IMR-90 (cell line): ENCODE measurements around the gene SERPINE2. TPM values are rescaled to one million over a fixed set of nuclear protein-coding genes. Genes with fewer than 3 reads are reported as not detected.

Experiments
- ATAC-seq: fragments of 200-7000 bp; cut with Tn5 transposase; 2 replicates; pipeline ENCODE4 v1.9.1; 2020; ENCODE audit warnings: low read depth, mild to moderate bottlenecking, moderate library complexity
- BruUV-seq: library from RNA; stranded (reverse); fragments of 400-500 nt; replicated peaks from 2 replicates; lab custom pipeline; 2021; lab: Mats Ljungman, UMichigan
- CTCF ChIA-PET: fragments of 300-600 bp; formaldehyde crosslinking; extraction: SDS; loops from one replicate; lab custom pipeline; 2021; ENCODE audit warnings: antibody characterized with exemption; lab: Yijun Ruan, JAX
- POLR2A ChIA-PET: fragments of 300-600 bp; sonication (Branson Sonifier 250); formaldehyde crosslinking; loops from one replicate; lab custom pipeline; 2022; ENCODE audit warnings: antibody characterized with exemption; ENCODE audit not compliant: unreplicated experiment; lab: Charles Lee
- DNase-seq: peaks from one replicate; pipeline ENCODE4 v3.0.0; 2013
- H2AFZ ChIP-seq: replicated peaks from 2 replicates; pipeline ENCODE3; 2013; ENCODE audit warnings: low read length, mild to moderate bottlenecking; ENCODE audit not compliant: poor library complexity
- H2AK5ac ChIP-seq: 2 replicates; pipeline ENCODE4 v1.6.1; 2013; ENCODE audit warnings: low read depth, low read length, inconsistent platforms
- H2AK9ac ChIP-seq: replicated peaks from 2 replicates; pipeline ENCODE3; 2013; ENCODE audit warnings: mild to moderate bottlenecking, low read depth, low read length, moderate library complexity; ENCODE audit not compliant: poor library complexity
- H2BK120ac ChIP-seq: 2 replicates; pipeline ENCODE4 v1.6.1; 2013; ENCODE audit warnings: low read depth, low read length, inconsistent platforms
- H2BK15ac ChIP-seq: 3 replicates; pipeline ENCODE4 v1.6.1; 2013; ENCODE audit warnings: low read depth, low read length, inconsistent platforms
- H2BK20ac ChIP-seq: 2 replicates; pipeline ENCODE4 v1.6.1; 2013; ENCODE audit warnings: low read depth, mild to moderate bottlenecking, inconsistent platforms, low read length, moderate library complexity
- H2BK5ac ChIP-seq: 2 replicates; pipeline ENCODE4 v1.6.1; 2013; ENCODE audit warnings: mild to moderate bottlenecking, low read depth, low read length, inconsistent platforms; ENCODE audit not compliant: poor library complexity, severe bottlenecking
- H3K14ac ChIP-seq: replicated peaks from 2 replicates; pipeline ENCODE4 v1.6.1; 2013; ENCODE audit warnings: low read depth, low read length, inconsistent platforms
- H3K18ac ChIP-seq: 2 replicates; pipeline ENCODE4 v1.6.1; 2013; ENCODE audit warnings: low read depth, low read length, control low read depth
- H3K23ac ChIP-seq: 2 replicates; pipeline ENCODE4 v1.6.1; 2013; ENCODE audit warnings: low read depth, low read length, inconsistent platforms
- H3K27ac ChIP-seq: 2 replicates; pipeline ENCODE4 v1.5.1; 2013; ENCODE audit warnings: mild to moderate bottlenecking, control low read depth, low read length; ENCODE audit not compliant: insufficient read depth
- H3K27me3 ChIP-seq: 2 replicates; pipeline ENCODE4 v1.6.1; 2013; ENCODE audit warnings: low read length; ENCODE audit not compliant: control insufficient read depth, insufficient read depth
- H3K36me3 ChIP-seq: 2 replicates; pipeline ENCODE4 v1.6.1; 2013; ENCODE audit warnings: low read length, mixed read lengths; ENCODE audit not compliant: control insufficient read depth, insufficient read depth
- H3K4ac ChIP-seq: 2 replicates; pipeline ENCODE4 v1.6.1; 2013; ENCODE audit warnings: low read depth, low read length, inconsistent platforms
- H3K4me1 ChIP-seq: 2 replicates; pipeline ENCODE4 v1.6.1; 2013; ENCODE audit warnings: low read length, mixed read lengths; ENCODE audit not compliant: control insufficient read depth, insufficient read depth
- H3K4me2 ChIP-seq: 2 replicates; pipeline ENCODE4 v1.6.1; 2013; ENCODE audit warnings: low read depth, mild to moderate bottlenecking, control low read depth, low read length, moderate library complexity
- H3K4me3 ChIP-seq: 2 replicates; pipeline ENCODE4 v1.5.1; 2013; ENCODE audit warnings: low read depth, mild to moderate bottlenecking, control low read depth, low read length, moderate library complexity; ENCODE audit not compliant: insufficient read depth
- H3K56ac ChIP-seq: 2 replicates; pipeline ENCODE4 v1.6.1; 2013; ENCODE audit warnings: low read length, inconsistent platforms; ENCODE audit not compliant: insufficient read depth; ENCODE audit errors: extremely low read depth
- H3K79me1 ChIP-seq, 2 experiments: 2 replicates each; pipeline ENCODE4 v1.6.1; 2013; ENCODE audit warnings: low read length in 2 of 2, inconsistent platforms in 1 of 2, low read depth in 1 of 2
- H3K9ac ChIP-seq: 2 replicates; pipeline ENCODE4 v1.6.1; 2013; ENCODE audit warnings: low read depth, low read length, control low read depth
- H3K9me1 ChIP-seq: 2 replicates; pipeline ENCODE4 v1.6.1; 2013; ENCODE audit warnings: low read length, inconsistent platforms; ENCODE audit not compliant: insufficient read depth
- H3K9me3 ChIP-seq: 2 replicates; pipeline ENCODE4 v1.6.1; 2013; ENCODE audit warnings: low read length; ENCODE audit not compliant: control insufficient read depth, insufficient read depth
- H4K20me1 ChIP-seq: 2 replicates; pipeline ENCODE4 v1.6.1; 2013; ENCODE audit warnings: low read length, inconsistent platforms; ENCODE audit not compliant: insufficient read depth
- H4K5ac ChIP-seq: 2 replicates; pipeline ENCODE4 v1.6.1; 2013; ENCODE audit warnings: mild to moderate bottlenecking, low read depth, low read length, control low read depth
- H4K8ac ChIP-seq, 2 experiments: 2 replicates each; pipeline ENCODE4 v1.6.1; 2013; ENCODE audit warnings: low read depth in 2 of 2, low read length in 2 of 2, control low read depth in 1 of 2, inconsistent platforms in 1 of 2
- H4K91ac ChIP-seq: 2 replicates; pipeline ENCODE4 v1.6.1; 2013; ENCODE audit warnings: low read depth, low read length, inconsistent platforms; ENCODE audit not compliant: insufficient read depth
- BHLHE40 ChIP-seq: fragments of 150-350 bp; IDR thresholded peaks from 2 replicates; pipeline ENCODE4 v1.6.1; 2016; ENCODE audit warnings: mild to moderate bottlenecking, low read depth, low read length
- CEBPB ChIP-seq: IDR thresholded peaks from 2 replicates; pipeline ENCODE4 v1.6.1; 2012; ENCODE audit warnings: low read depth, low read length, improper control_type of control experiment
- CHD1 ChIP-seq: IDR thresholded peaks from 2 replicates; pipeline ENCODE4 v1.6.1; 2012; ENCODE audit warnings: low read depth, low read length, improper control_type of control experiment
- FOS ChIP-seq: fragments of 150-350 bp; IDR thresholded peaks from 2 replicates; pipeline ENCODE4 v1.6.1; 2016; ENCODE audit warnings: low read depth, low read length
- MAFK ChIP-seq: IDR thresholded peaks from 2 replicates; pipeline ENCODE4 v1.6.1; 2012; ENCODE audit warnings: low read depth, low read length, improper control_type of control experiment
- MAZ ChIP-seq: IDR thresholded peaks from 2 replicates; pipeline ENCODE4 v1.6.1; 2012; ENCODE audit warnings: low read depth, mild to moderate bottlenecking, low read length, improper control_type of control experiment, moderate library complexity, borderline replicate concordance
- MXI1 ChIP-seq: IDR thresholded peaks from 2 replicates; pipeline ENCODE4 v1.6.1; 2012; ENCODE audit warnings: low read depth, mild to moderate bottlenecking, low read length, moderate library complexity, borderline replicate concordance
- NFE2L2 ChIP-seq: fragments of 150-350 bp; IDR thresholded peaks from 2 replicates; pipeline ENCODE4 v1.6.1; 2016; ENCODE audit warnings: low read depth, mild to moderate bottlenecking, low read length
- POLR2A ChIP-seq: IDR thresholded peaks from 2 replicates; pipeline ENCODE4 v1.6.1; 2012; ENCODE audit warnings: mild to moderate bottlenecking, low read depth, low read length
- RAD21 ChIP-seq: IDR thresholded peaks from 2 replicates; pipeline ENCODE4 v1.6.1; 2012; ENCODE audit warnings: low read length, improper control_type of control experiment
- RCOR1 ChIP-seq: IDR thresholded peaks from 2 replicates; pipeline ENCODE4 v1.6.1; 2012; ENCODE audit warnings: mild to moderate bottlenecking, low read length, improper control_type of control experiment; ENCODE audit not compliant: insufficient replicate concordance
- RFX5 ChIP-seq: IDR thresholded peaks from 2 replicates; pipeline ENCODE4 v1.8.0; 2012; ENCODE audit warnings: low read depth, mild to moderate bottlenecking, low read length, moderate library complexity
- SMC3 ChIP-seq: fragments of 150-350 bp; IDR thresholded peaks from 2 replicates; pipeline ENCODE4 v1.6.1; 2016; ENCODE audit warnings: low read depth, mild to moderate bottlenecking, antibody characterized with exemption, low read length, moderate library complexity
- WGBS, 2 experiments: methylation state at CpG; one replicate each; pipeline versions ENCODE4 v1.1.5 to v1.1.7; 2013; ENCODE audit warnings: missing lambda C conversion rate in 2 of 2; ENCODE audit not compliant: insufficient read length in 1 of 2; ENCODE audit errors: extremely low coverage in 2 of 2; 5-methylcytosine and 5-hydroxymethylcytosine counted together
- dilution Hi-C: fragments of 300-500 bp; cut with HindIII; formaldehyde crosslinking; loops from one replicate; pipeline ENCODE4 v1.14.3; 2018; ENCODE audit warnings: low sequenced_read_pairs; ENCODE audit not compliant: unreplicated experiment
- in situ Hi-C: fragments of 300-500 bp; cut with MboI; formaldehyde crosslinking; loops from 3 replicates; pipeline ENCODE4 v1.14.3; 2019; ENCODE audit warnings: low sequenced_read_pairs, inconsistent platforms, mixed read lengths
- intact Hi-C: fragments of 100-400 bp; cut with micrococcal nuclease; formaldehyde crosslinking; loops from 2 replicates; pipeline ENCODE4 v1.10.0; 2022
- polyA plus RNA-seq, 3 experiments: library from polyadenylated mRNA; depleted of rRNA; stranded (reverse); fragments of >200 nt; gene quantifications; 2 replicates each; pipeline ENCODE4 v1.2.3, GENCODE V29; 2012; ENCODE audit warnings: low replicate concordance in 1 of 3
- total RNA-seq: library from RNA; depleted of rRNA; stranded (reverse); fragments of >200 nt; gene quantifications from 2 replicates; pipeline ENCODE4 v1.2.3, GENCODE V29; 2012
- TF ChIP-seq, protein P1 (sequence below): fragments of 150-350 bp; IDR thresholded peaks from 2 replicates; pipeline ENCODE4 v1.6.1; 2017; ENCODE audit warnings: mild to moderate bottlenecking, antibody characterized with exemption, low read length, low read depth

The SERPINE2 gene
- total and polyA plus RNA-seq, 2 of the 4 experiments (the other 2 are of a cell fraction), result 24.0 to 62.7 TPM

- Histone ChIP-seq H3K4me1 (no peaks in the 10 kb centered on the region), H2AFZ (no peak overlapping the region), H3K23ac (no peak overlapping the region), H3K4me3 (no peak overlapping the region), H3K56ac (no peak overlapping the region), H3K14ac (no peak overlapping the region), H2BK120ac (no peak overlapping the region), H4K5ac (no peak overlapping the region), H3K4ac (no peak overlapping the region), H3K79me1 (peaks cover 20 to 39% of the 10 kb centered on the region in 2 experiments), H4K8ac (no peak overlapping the region), H3K27me3 (no peaks in the 10 kb centered on the region), H2AK9ac (no peak overlapping the region), H3K4me2 (no peak overlapping the region), H2BK20ac (no peak overlapping the region), H3K9me3 (no peaks in the 10 kb centered on the region), H2BK15ac (no peak overlapping the region), H3K36me3 (0 out of 2 replicates have a peak, but pooled peaks cover 3% of the 10 kb centered on the region), H3K9ac (no peak overlapping the region), H4K20me1 (0 out of 2 replicates have a peak, but pooled peaks cover 3% of the 10 kb centered on the region), H3K27ac (no peak overlapping the region), H2AK5ac (no peak overlapping the region), H3K9me1 (peaks cover 11% of the 10 kb centered on the region; the same call in 1 of the 2 replicates), H4K91ac (no peak overlapping the region), H3K18ac (no peak overlapping the region), H2BK5ac (no peak overlapping the region)
- DNase-seq, result no peak
- POLR2A ChIA-PET, result no interaction called here
- no TSS peak for BruUV-seq
- no peak for ATAC-seq
- in situ Hi-C loops (no loop called here), dilution Hi-C loops (no loop called here), intact Hi-C loops (no loop called here)
- TF ChIP-seq FOS (no peak), RAD21 (no peak), MAFK (no peak), BHLHE40 (no peak), NFE2L2 (no peak), SMC3 (no peak), RFX5 (no peak), POLR2A (no peak), CHD1 (no peak), RCOR1 (no peak), MXI1 (no peak), CEBPB (no peak), MAZ (no peak)
- TF ChIP-seq, protein P1, sequence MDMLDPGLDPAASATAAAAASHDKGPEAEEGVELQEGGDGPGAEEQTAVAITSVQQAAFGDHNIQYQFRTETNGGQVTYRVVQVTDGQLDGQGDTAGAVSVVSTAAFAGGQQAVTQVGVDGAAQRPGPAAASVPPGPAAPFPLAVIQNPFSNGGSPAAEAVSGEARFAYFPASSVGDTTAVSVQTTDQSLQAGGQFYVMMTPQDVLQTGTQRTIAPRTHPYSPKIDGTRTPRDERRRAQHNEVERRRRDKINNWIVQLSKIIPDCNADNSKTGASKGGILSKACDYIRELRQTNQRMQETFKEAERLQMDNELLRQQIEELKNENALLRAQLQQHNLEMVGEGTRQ, result no peak
- CTCF ChIA-PET, result no interaction called here
- WGBS, 2 experiments, result 100% methylated on average over 4 of the region's 7 CpGs; no CpG with 5 or more reads in 1 of the 2 experiments
Observed at GRCh38 chr2:224030786-224031185, 8.3 kb downstream of the SERPINE2 start.
